Naive thymus-derived CD4-positive, alpha-beta T cell (primary cell): Measurements from ENCODE around the gene LMO1. TPM values are rescaled to one million over a fixed set of nuclear protein-coding genes. Genes with fewer than 3 reads are reported as not detected.
A peak's percentile ranks its signal among the peaks of the same experiment; 100 is the strongest.

Experiments used
- ATAC-seq: fragments of 150-1000 bp; cut with Tn5 transposase; 2 replicates; pipeline ENCODE4 v1.10.0; 2021; ENCODE audit warnings: mild to moderate bottlenecking, moderate library complexity
- CTCF ChIA-PET: fragments of 350-600 bp; sonication (Branson Sonifier 250); formaldehyde crosslinking; loops from one replicate; lab custom pipeline; 2021; ENCODE audit warnings: antibody characterized with exemption; lab: Charles Lee
- POLR2A ChIA-PET: fragments of 350-600 bp; sonication (Branson Sonifier 250); formaldehyde crosslinking; loops from one replicate; lab custom pipeline; 2021; ENCODE audit warnings: antibody characterized with exemption, inconsistent platforms; lab: Charles Lee
- DNase-seq, 9 donors: peaks; one replicate each; pipeline versions ENCODE4 v3.0.0 to v3.0.0-alpha.2; 2020 to 2022; ENCODE audit warnings: mixed read lengths in 1 of 9
- H3K27ac ChIP-seq: one replicate; pipeline ENCODE4 v1.7.0; 2013; ENCODE audit warnings: mild to moderate bottlenecking, low read depth, low read length, moderate library complexity
- H3K27me3 ChIP-seq, 2 donors: one replicate each; pipeline ENCODE4 v1.7.0; 2013; ENCODE audit warnings: low read length in 2 of 2, mild to moderate bottlenecking in 2 of 2, moderate library complexity in 2 of 2; ENCODE audit not compliant: control insufficient read depth in 2 of 2, insufficient read depth in 2 of 2
- H3K36me3 ChIP-seq, 3 experiments: 1 replicate in 2 of 3; 2 replicates in 1 of 3; pipeline ENCODE4 v1.7.0; 2013; ENCODE audit warnings: low read length in 3 of 3, mild to moderate bottlenecking in 3 of 3, moderate library complexity in 1 of 3; ENCODE audit not compliant: insufficient read depth in 3 of 3, control insufficient read depth in 2 of 3
- H3K4me1 ChIP-seq, 2 donors: one replicate each; pipeline ENCODE4 v1.7.0; 2013; ENCODE audit warnings: low read length in 2 of 2, mild to moderate bottlenecking in 2 of 2, moderate library complexity in 1 of 2; ENCODE audit not compliant: control insufficient read depth in 2 of 2, insufficient read depth in 2 of 2
- H3K4me3 ChIP-seq: 2 replicates; pipeline ENCODE4 v1.7.0; 2013; ENCODE audit warnings: mild to moderate bottlenecking, low read length
- H3K9me3 ChIP-seq, 3 experiments: 1 replicate in 2 of 3; 2 replicates in 1 of 3; pipeline ENCODE4 v1.7.0; 2013; ENCODE audit warnings: low read length in 3 of 3; ENCODE audit not compliant: control insufficient read depth in 2 of 3
- H3K27ac Mint-ChIP-seq, 9 donors: one replicate each; pipeline ENCODE4 v1.8.0; 2020 to 2022; ENCODE audit warnings: mixed read lengths in 9 of 9, mild to moderate bottlenecking in 8 of 9, moderate library complexity in 5 of 9, inconsistent platforms in 2 of 9
- H3K27me3 Mint-ChIP-seq, 5 donors: one replicate each; pipeline ENCODE4 v1.8.0; 2021 to 2022; ENCODE audit warnings: mixed read lengths in 5 of 5, mild to moderate bottlenecking in 1 of 5
- H3K36me3 Mint-ChIP-seq, 5 donors: one replicate each; pipeline ENCODE4 v1.8.0; 2020 to 2022; ENCODE audit warnings: mixed read lengths in 5 of 5, mild to moderate bottlenecking in 3 of 5, inconsistent platforms in 1 of 5
- H3K4me1 Mint-ChIP-seq, 7 donors: one replicate each; pipeline ENCODE4 v1.8.0; 2020 to 2022; ENCODE audit warnings: mixed read lengths in 7 of 7, mild to moderate bottlenecking in 3 of 7, inconsistent platforms in 1 of 7
- H3K4me3 Mint-ChIP-seq, 10 donors: one replicate each; pipeline ENCODE4 v1.8.0; 2020 to 2022; ENCODE audit warnings: mild to moderate bottlenecking in 10 of 10, mixed read lengths in 10 of 10, moderate library complexity in 6 of 10, inconsistent platforms in 2 of 10
- H3K9me3 Mint-ChIP-seq, 11 donors: one replicate each; pipeline ENCODE4 v1.8.0; 2020 to 2022; ENCODE audit warnings: mixed read lengths in 11 of 11, mild to moderate bottlenecking in 4 of 11, inconsistent platforms in 1 of 11, moderate library complexity in 1 of 11
- intact Hi-C, 2 donors: fragments of 100-400 bp; cut with micrococcal nuclease; formaldehyde crosslinking; loops; one replicate each; pipeline ENCODE4 v1.15.1; 2023
- polyA plus RNA-seq, 2 donors: library from polyadenylated mRNA; unstranded; fragments of 300-500 nt; fragmentation: Illumina TruSeq; gene quantifications; one replicate each; pipeline ENCODE4 v1.2.3, GENCODE V29; 2021
- total RNA-seq, 6 experiments: library from RNA in 5 of 6; stranded (reverse) in 5 of 6; gene quantifications; 1 replicate in 5 of 6; 2 replicates in 1 of 6; pipeline ENCODE4 v1.2.3 and lab custom pipeline; 2021 to 2026

The LMO1 gene
- total and polyA plus RNA-seq, 7 experiments from 2014 or later: not detected

DNA sequence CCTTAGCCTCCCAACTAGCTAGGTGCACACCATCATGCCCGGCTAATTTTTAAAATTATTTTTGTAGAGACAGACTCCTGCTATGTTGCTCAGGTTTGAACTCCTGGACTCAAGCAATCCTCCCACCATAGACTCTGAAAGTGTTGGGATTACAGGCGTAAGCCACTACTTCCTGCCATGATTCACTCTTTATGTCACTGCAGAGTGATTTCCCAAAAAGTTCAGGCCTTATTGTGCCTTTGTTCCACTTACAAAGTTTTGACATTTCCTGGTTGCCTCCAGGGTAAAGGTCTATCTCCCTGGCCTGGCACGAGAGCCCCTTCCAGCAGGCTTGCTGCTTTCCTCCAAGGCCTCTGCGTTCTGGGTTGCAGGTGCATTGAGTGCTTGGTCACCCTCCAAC is 50.3 kb downstream of the LMO1 start:
- Histone ChIP-seq H3K9me3 (no peaks in the 10 kb centered on the region), H3K27me3 (peaks cover 0 to 3% of the 10 kb centered on the region in 2 donors), H3K4me1 (no peaks in the 10 kb centered on the region), H3K27ac (no peak overlapping the region), H3K36me3 (no peaks in the 10 kb centered on the region), H3K4me3 (no peak overlapping the region)
- no peaks in the 10 kb centered on the region for H3K36me3 Mint-ChIP-seq
- intact Hi-C loops: no loop called here
- no peak overlapping the region for H3K27ac Mint-ChIP-seq
- DNase-seq: no peak
- ATAC-seq: no peak
- H3K4me3 Mint-ChIP-seq: no peak overlapping the region
- H3K9me3 Mint-ChIP-seq: no peaks in the 10 kb centered on the region
- H3K4me1 Mint-ChIP-seq: no peaks in the 10 kb centered on the region
- ChIA-PET POLR2A (no interaction called here), CTCF (no interaction called here)
- H3K27me3 Mint-ChIP-seq: peaks cover 4 to 26% (median 15%) of the 10 kb centered on the region in 5 donors

DNA sequence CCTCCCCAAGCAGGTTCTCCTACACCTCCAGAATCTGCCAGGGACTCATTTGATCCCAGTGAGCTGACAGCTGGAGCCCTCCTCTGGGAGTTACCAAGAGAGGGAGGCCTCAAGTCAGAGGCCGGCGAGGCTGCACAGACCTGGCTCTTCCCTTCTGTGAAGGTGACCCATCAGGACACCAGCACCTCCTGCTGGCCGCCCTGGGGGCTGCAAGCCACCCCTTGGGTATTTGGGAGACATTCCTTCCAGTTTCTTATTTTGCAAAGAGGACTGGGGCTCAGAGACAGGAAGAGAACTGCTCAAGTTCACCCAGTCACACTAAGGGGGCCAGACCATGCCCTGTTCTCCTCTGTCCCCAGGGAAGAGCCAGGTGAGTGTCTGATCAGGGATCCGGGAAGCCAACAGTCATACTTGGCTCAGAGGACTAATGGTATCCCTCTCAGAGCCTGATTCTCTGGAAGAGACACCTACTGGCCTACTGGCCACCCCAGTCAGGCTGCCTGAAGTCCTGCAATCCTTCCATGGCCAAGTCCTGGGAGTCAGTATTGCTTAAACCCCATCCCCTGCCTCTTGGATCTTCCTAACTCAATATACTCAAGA is 54.4 kb downstream of the LMO1 start:
- CTCF ChIA-PET: no interaction called here
- ATAC-seq: peak; percentile 46
- intact Hi-C loops: no loop called here

DNA sequence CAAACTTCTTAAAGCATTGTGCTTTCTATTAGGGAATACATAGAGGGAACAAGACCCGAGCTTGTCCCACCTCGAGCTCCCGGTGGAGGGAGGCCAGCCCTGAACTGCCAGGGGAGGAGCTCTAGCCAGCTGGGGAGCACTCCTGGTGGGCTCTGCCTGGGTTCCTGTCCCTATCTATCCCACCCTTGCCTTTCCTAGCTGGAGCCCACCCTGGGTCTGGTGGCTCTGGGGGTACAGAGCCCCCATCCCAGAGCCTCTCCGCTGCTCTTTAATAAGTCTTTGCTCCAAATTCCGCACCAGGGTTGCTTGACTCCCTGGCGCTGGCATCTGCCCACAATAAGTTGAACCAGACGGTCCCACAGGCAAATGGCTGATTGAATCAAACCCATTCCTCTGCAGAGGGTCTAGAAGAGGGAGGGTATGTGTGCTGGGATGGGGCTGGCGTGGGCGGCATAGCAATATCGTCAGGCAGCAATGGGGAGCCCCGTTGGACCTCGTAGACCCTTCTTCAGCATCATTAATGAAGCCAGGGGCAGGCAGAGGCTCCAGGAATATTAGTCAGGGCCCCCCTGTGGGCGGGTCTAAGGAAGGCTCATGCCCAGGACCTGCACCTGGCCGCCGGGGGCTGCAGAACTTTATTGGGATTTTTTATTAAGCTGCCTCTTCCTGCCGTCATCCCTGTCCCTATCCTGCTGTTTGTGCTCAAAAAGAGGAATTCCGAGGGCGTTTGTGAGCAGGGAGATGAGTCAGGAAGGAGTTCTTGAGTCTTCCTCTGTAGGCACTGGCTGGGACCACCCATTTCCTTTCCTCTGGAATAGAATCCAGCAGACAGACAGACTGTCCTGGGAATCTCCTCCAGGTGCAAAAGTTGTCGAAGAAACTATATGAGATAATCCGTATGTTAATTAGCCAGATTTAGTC is 56.3 kb downstream of the LMO1 start:
- no peak overlapping the region for H3K27ac ChIP-seq
- Mint-ChIP-seq H3K4me1 (peaks cover 0 to 15% (median 8%) of the 10 kb centered on the region in 7 donors), H3K27me3 (peaks cover 34 to 66% (median 52%) of the 10 kb centered on the region in 5 donors), H3K36me3 (no peaks in the 10 kb centered on the region), H3K27ac (no peak overlapping the region), H3K4me3 (peak overlapping the region in 7 of 10 donors; percentile 8 to 59 (median 52)), H3K9me3 (peaks cover 0 to 3% (median 0%) of the 10 kb centered on the region in 11 donors)
- ATAC-seq: no peak
- intact Hi-C loops: no loop called here
- ChIA-PET POLR2A (no interaction called here), CTCF (interaction anchor here (0.7 kb wide), 1 partner anchor 94 kb away, joined by 7 read pairs; no protein-coding TSS in a partner anchor)
- H3K9me3 ChIP-seq: no peaks in the 10 kb centered on the region
- H3K27me3 ChIP-seq: peaks cover 0 to 3% of the 10 kb centered on the region in 2 donors
- no peak for DNase-seq
- H3K4me3 ChIP-seq: no peak overlapping the region
- H3K36me3 ChIP-seq: no peaks in the 10 kb centered on the region
- no peaks in the 10 kb centered on the region for H3K4me1 ChIP-seq

More for the DNA sequence above, 54.4 kb downstream of the LMO1 start:
- peak in 1 of 9 donors; percentile 23 for DNase-seq
- Histone ChIP-seq H3K36me3 (no peaks in the 10 kb centered on the region), H3K9me3 (no peaks in the 10 kb centered on the region), H3K4me1 (no peaks in the 10 kb centered on the region), H3K27me3 (peaks cover 0 to 3% of the 10 kb centered on the region in 2 donors), H3K27ac (no peak overlapping the region), H3K4me3 (no peak overlapping the region)
- H3K36me3 Mint-ChIP-seq: no peaks in the 10 kb centered on the region
- H3K4me3 Mint-ChIP-seq: no peak overlapping the region
- peaks cover 0 to 15% (median 8%) of the 10 kb centered on the region in 7 donors for H3K4me1 Mint-ChIP-seq
- POLR2A ChIA-PET: no interaction called here
- peaks cover 0 to 3% (median 0%) of the 10 kb centered on the region in 11 donors for H3K9me3 Mint-ChIP-seq
- no peak overlapping the region for H3K27ac Mint-ChIP-seq
- H3K27me3 Mint-ChIP-seq: peaks cover 34 to 51% (median 43%) of the 10 kb centered on the region in 5 donors

DNA sequence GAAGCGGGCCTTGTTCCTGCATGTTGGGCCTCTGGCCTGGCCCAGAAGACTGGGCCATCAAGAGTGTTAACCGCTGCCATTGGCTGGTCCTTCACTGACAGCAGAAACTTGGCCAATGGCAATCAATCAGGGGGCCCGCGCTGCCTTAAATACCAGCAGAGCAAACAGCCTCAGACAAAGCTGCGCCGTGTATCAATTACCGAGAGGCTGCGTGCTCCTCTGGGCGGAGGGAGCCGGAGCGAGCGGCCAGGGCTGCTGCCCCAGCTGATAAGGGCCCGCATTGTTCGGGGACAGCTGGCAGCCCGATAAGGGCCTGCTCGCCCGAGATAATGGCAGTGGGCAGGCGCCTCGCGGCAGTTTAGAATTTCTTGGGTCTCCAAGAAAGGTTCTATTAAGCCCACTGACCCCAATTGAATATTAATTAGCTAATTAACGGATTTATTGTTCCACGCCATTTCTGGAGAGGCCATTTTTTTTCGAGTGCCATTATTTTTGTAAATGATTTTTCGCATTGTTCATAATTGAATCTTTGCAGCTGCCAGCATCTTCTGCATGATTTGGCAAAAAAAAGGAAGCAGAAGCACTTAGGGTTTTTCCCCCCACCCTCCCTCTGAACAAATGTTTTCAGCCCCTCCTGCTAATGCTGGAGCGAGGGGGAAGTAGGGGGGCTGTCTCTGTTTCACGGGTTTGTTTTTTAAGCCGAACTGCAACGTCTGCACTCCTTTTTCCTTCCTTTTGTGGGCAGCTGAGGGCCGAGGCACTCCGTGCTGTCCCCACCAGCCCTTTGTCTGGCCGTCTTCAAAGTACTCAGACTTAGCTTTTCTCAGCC is 57.2 kb downstream of the LMO1 start:
- no peaks in the 10 kb centered on the region for H3K9me3 ChIP-seq
- ATAC-seq: peak; percentile 47
- ChIA-PET POLR2A (no interaction called here), CTCF (no interaction called here)
- Mint-ChIP-seq H3K36me3 (no peaks in the 10 kb centered on the region), H3K4me1 (peaks cover 0 to 15% (median 8%) of the 10 kb centered on the region in 7 donors), H3K9me3 (peaks cover 0 to 3% (median 0%) of the 10 kb centered on the region in 11 donors), H3K27ac (no peak overlapping the region), H3K4me3 (peak overlapping the region in 8 of 10 donors; percentile 8 to 65 (median 53)), H3K27me3 (peaks cover 34 to 71% (median 52%) of the 10 kb centered on the region in 5 donors)
- H3K4me3 ChIP-seq: no peak overlapping the region
- peaks cover 0 to 3% of the 10 kb centered on the region in 2 donors for H3K27me3 ChIP-seq
- intact Hi-C loops: no loop called here
- H3K4me1 ChIP-seq: no peaks in the 10 kb centered on the region
- no peaks in the 10 kb centered on the region for H3K36me3 ChIP-seq
- H3K27ac ChIP-seq: no peak overlapping the region
- peak in 1 of 9 donors; percentile 8 for DNase-seq

DNA sequence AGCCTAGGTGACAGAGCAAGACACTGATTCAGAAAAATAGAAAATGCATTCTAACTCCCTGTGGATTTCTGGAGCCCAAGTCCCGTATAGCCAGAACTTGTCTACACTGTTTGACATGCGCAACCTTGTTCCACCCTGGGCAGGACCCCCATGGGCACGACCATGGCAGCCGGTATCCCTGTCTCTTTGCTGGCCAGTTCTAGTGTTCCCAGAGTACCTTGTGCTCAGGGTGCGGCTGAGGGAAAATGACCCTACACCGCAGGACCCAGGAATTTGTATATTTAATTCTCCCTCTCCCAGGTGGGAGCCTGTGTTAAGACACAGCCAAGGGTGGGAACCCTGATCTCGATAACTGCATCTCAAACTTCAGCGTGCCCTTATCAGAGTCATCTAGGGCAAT is 58.1 kb downstream of the LMO1 start:
- Mint-ChIP-seq H3K4me3 (peak overlapping the region in 2 of 10 donors; percentile 8 to 52), H3K27me3 (peaks cover 32 to 69% (median 45%) of the 10 kb centered on the region in 5 donors)
- CTCF ChIA-PET: interaction anchor here (1.8 kb wide), 1 partner anchor 12 kb away, joined by 4 read pairs; no protein-coding TSS in a partner anchor

DNA sequence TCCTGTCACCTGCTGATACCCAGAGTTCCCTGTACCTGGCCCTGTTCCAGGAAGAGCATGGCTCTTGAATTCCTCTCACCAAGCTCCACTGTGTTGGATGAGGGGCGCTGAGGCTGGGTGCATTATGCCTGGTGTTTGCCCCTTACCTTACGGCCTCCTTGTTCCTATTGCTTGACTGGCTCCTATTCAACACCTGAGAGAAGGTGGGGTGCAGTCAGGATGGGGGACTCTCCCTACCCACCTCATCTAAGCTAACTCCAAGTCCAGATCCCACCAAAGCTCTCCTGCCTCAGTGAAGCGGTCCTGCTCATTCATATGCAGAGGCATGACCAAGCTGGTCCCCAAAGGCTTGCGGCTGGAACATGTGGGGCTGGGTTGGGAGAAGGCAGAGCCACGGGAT is 59.1 kb downstream of the LMO1 start:
- no peaks in the 10 kb centered on the region for H3K9me3 ChIP-seq
- POLR2A ChIA-PET: no interaction called here
- H3K36me3 ChIP-seq: no peaks in the 10 kb centered on the region
- no peak overlapping the region for H3K27ac ChIP-seq
- intact Hi-C loops: no loop called here
- H3K27me3 Mint-ChIP-seq: peaks cover 33 to 62% (median 42%) of the 10 kb centered on the region in 5 donors
- H3K4me1 Mint-ChIP-seq: peaks cover 0 to 15% (median 8%) of the 10 kb centered on the region in 7 donors
- DNase-seq (no peak), ATAC-seq (no peak)
- peaks cover 0 to 3% of the 10 kb centered on the region in 2 donors for H3K27me3 ChIP-seq
- CTCF ChIA-PET: interaction anchor here (1.8 kb wide), 1 partner anchor 11 kb away, joined by 4 read pairs; no protein-coding TSS in a partner anchor
- H3K9me3 Mint-ChIP-seq: peaks cover 0 to 3% (median 0%) of the 10 kb centered on the region in 11 donors
- H3K27ac Mint-ChIP-seq: no peak overlapping the region
- no peaks in the 10 kb centered on the region for H3K36me3 Mint-ChIP-seq
- H3K4me1 ChIP-seq: no peaks in the 10 kb centered on the region
- H3K4me3 Mint-ChIP-seq: no peak overlapping the region
- H3K4me3 ChIP-seq: no peak overlapping the region

More for the DNA sequence above, 58.1 kb downstream of the LMO1 start:
- Mint-ChIP-seq H3K36me3 (no peaks in the 10 kb centered on the region), H3K4me1 (peaks cover 0 to 15% (median 8%) of the 10 kb centered on the region in 7 donors), H3K27ac (no peak overlapping the region), H3K9me3 (peaks cover 0 to 3% (median 0%) of the 10 kb centered on the region in 11 donors)
- Histone ChIP-seq H3K27ac (no peak overlapping the region), H3K4me1 (no peaks in the 10 kb centered on the region), H3K36me3 (no peaks in the 10 kb centered on the region), H3K9me3 (no peaks in the 10 kb centered on the region), H3K4me3 (no peak overlapping the region), H3K27me3 (peaks cover 0 to 3% of the 10 kb centered on the region in 2 donors)
- no peak for ATAC-seq
- peak in 1 of 9 donors; percentile 8 for DNase-seq
- POLR2A ChIA-PET: no interaction called here
- intact Hi-C loops: no loop called here
